ENCODE results near the gene GMCL2. TPM values are rescaled to one million over a fixed set of nuclear protein-coding genes. Genes with fewer than 3 reads are reported as not detected.

GMCL2 gene
- polyA plus RNA-seq, 1 donor from 2014 or later: not detected

GRCh38 chr5:178177569-178177968 is 9.6 kb downstream of the GMCL2 start:
- no peak overlapping the region for H3K4me2 ChIP-seq (ENCODE audit: low read length)
- no peaks in the 10 kb centered on the region for H3K9me3 ChIP-seq (ENCODE audit: low read length)
- no peaks in the 10 kb centered on the region for H3F3A ChIP-seq (ENCODE audit: insufficient read depth, low read length, poor library complexity, severe bottlenecking)
- H3K27me3 ChIP-seq (ENCODE audit: insufficient read depth, low read depth, low read length): no peaks in the 10 kb centered on the region
- no peaks in the 10 kb centered on the region for H4K20me1 ChIP-seq (ENCODE audit: insufficient read depth)
- H3K79me2 ChIP-seq (replicated peaks; ENCODE audit: insufficient read depth, low read length): no peaks in the 10 kb centered on the region
- no peak overlapping the region for H3K9ac ChIP-seq (ENCODE audit: low read length)
- TF ChIP-seq POLR2AphosphoS5 (IDR thresholded peaks at IDR 0.05): no peak
- TF ChIP-seq TAF1 (IDR thresholded peaks at IDR 0.05; ENCODE audit: low read depth): no peak
- no peak for TF ChIP-seq RAD21 (conservative IDR thresholded peaks at IDR 0.05)
- no peak for TF ChIP-seq SMC3 (conservative IDR thresholded peaks at IDR 0.05; ENCODE audit: poor library complexity)
- no peak for TF ChIP-seq CTCF (IDR thresholded peaks at IDR 0.05; ENCODE audit: poor library complexity, severe bottlenecking)
- no peak for TF ChIP-seq EP300 (conservative IDR thresholded peaks at IDR 0.05; ENCODE audit: poor library complexity, severe bottlenecking)
- no peak for TF ChIP-seq REST (IDR thresholded peaks at IDR 0.05; ENCODE audit: borderline replicate concordance)
- no peak overlapping the region for H3K27ac ChIP-seq (ENCODE audit: low read length)
- no peak overlapping the region for H2AFZ ChIP-seq (ENCODE audit: low read depth, low read length)
- H3K9me2 ChIP-seq (ENCODE audit: insufficient read depth, low read length): no peaks in the 10 kb centered on the region
- H3K4me3 ChIP-seq (ENCODE audit: low read length): no peak overlapping the region
- H3K36me3 ChIP-seq (ENCODE audit: insufficient read depth, low read length): no peaks in the 10 kb centered on the region

GRCh38 chr5:178176791-178177190 is 10.4 kb downstream of the GMCL2 start:
- Histone ChIP-seq H3K79me2 (replicated peaks; ENCODE audit: insufficient read depth, low read length) (no peaks in the 10 kb centered on the region), H2AFZ (ENCODE audit: low read depth, low read length) (no peak overlapping the region), H3K9me3 (ENCODE audit: low read length) (no peaks in the 10 kb centered on the region), H3K36me3 (ENCODE audit: insufficient read depth, low read length) (no peaks in the 10 kb centered on the region), H4K20me1 (ENCODE audit: insufficient read depth) (no peaks in the 10 kb centered on the region), H3K27ac (ENCODE audit: low read length) (no peak overlapping the region), H3K27me3 (ENCODE audit: insufficient read depth, low read depth, low read length) (no peaks in the 10 kb centered on the region), H3K9me2 (ENCODE audit: insufficient read depth, low read length) (no peaks in the 10 kb centered on the region), H3F3A (ENCODE audit: insufficient read depth, low read length, poor library complexity, severe bottlenecking) (no peaks in the 10 kb centered on the region), H3K4me2 (ENCODE audit: low read length) (no peak overlapping the region), H3K9ac (ENCODE audit: low read length) (no peak overlapping the region), H3K4me3 (ENCODE audit: low read length) (no peak overlapping the region)
- TF ChIP-seq SMC3 (conservative IDR thresholded peaks at IDR 0.05; ENCODE audit: poor library complexity): no peak
- TF ChIP-seq MXI1 (conservative IDR thresholded peaks at IDR 0.05; ENCODE audit: poor library complexity, severe bottlenecking): no peak
- no peak for TF ChIP-seq CTCF (IDR thresholded peaks at IDR 0.05; ENCODE audit: poor library complexity, severe bottlenecking)
- no peak for TF ChIP-seq EZH2 (IDR thresholded peaks at IDR 0.05; ENCODE audit: borderline replicate concordance, insufficient read depth, low read length, poor library complexity, severe bottlenecking)
